ENCODE measurements around the gene PER3.

- TF ChIP-seq CTCF (conservative IDR thresholded peaks at IDR 0.05; ENCODE audit: low read depth, low read length): no peak
- no peak for TF ChIP-seq EZH2phosphoT487 (IDR thresholded peaks at IDR 0.05; ENCODE audit: borderline replicate concordance, low read length)
Measured at GRCh38 chr1:7850786-7851185, 66.7 kb downstream of the PER3 start.

Data from PC-3 (cell line).